Sigmoid colon (tissue), 4 donors: ENCODE measurements around the gene AASS.

Experiments used
- CTCF ChIP-seq, 4 experiments: fragments of 450-650 bp in 3 of 4; fragments of 200-600 bp in 1 of 4; IDR thresholded peaks; one replicate each; pipeline ENCODE4 v1.5.1; 2016 to 2019; ENCODE audit warnings: antibody characterized with exemption in 4 of 4, mild to moderate bottlenecking in 3 of 4, moderate library complexity in 2 of 4
- EP300 ChIP-seq, 4 donors: sonication (generic); formaldehyde crosslinking; IDR thresholded peaks; one replicate each; pipeline ENCODE4 v1.6.1; 2017; ENCODE audit warnings: antibody characterized with exemption in 4 of 4
- POLR2A ChIP-seq, 2 donors: fragments of 450-650 bp; IDR thresholded peaks; one replicate each; pipeline ENCODE4 v1.6.1; 2016; ENCODE audit warnings: antibody characterized with exemption in 2 of 2, mild to moderate bottlenecking in 2 of 2, moderate library complexity in 2 of 2
- POLR2AphosphoS5 ChIP-seq, 4 donors: sonication (generic); formaldehyde crosslinking; IDR thresholded peaks; one replicate each; pipeline ENCODE4 v1.6.1; 2017; ENCODE audit warnings: antibody characterized with exemption in 4 of 4

- no peak for TF ChIP-seq CTCF (IDR thresholded peaks at IDR 0.05)
- TF ChIP-seq EP300 (IDR thresholded peaks at IDR 0.05) = no peak
- no peak for TF ChIP-seq POLR2AphosphoS5 (IDR thresholded peaks at IDR 0.05)
- no peak for TF ChIP-seq POLR2A (IDR thresholded peaks at IDR 0.05)
Measured at GRCh38 chr7:122067077-122067476, 77.0 kb downstream of the AASS start.
